ENCODE data around the gene DBNL. TPM values are rescaled to one million over a fixed set of nuclear protein-coding genes. Genes with fewer than 3 reads are reported as not detected.

The DBNL gene
- polyA plus RNA-seq, 2 of the 4 experiments (the other 2 are of a cell fraction) = 41.8 to 95.0 TPM

GRCh38 chr7:44063894-44064651, 19.6 kb downstream of the DBNL start:
- CTCF ChIA-PET = interaction anchor here (1.3 to 1.4 kb wide), 2 partner anchors 44 to 133 kb away, joined by 4 to 5 read pairs; no protein-coding TSS in a partner anchor
- DNase-seq (ENCODE audit: low read depth in 1 of 2, low spot score in 1 of 2) (no peak), FAIRE-seq (no peak), ATAC-seq (peak; percentile 6 to 10; a peak in 2 of 6 replicates)
- Histone ChIP-seq H3K9me3 (no peaks in the 10 kb centered on the region), H3K4me3 (no peak overlapping the region), H3K27ac (no peak overlapping the region), H3K4me2 (no peak overlapping the region), H3K4me1 (no peaks in the 10 kb centered on the region)
- TF ChIP-seq JUN (IDR thresholded peaks at IDR 0.05) (0 out of 5 replicates have a peak, but pooled peaks of 1 of the 2 experiments have one; percentile 19), CBX8 (IDR thresholded peaks at IDR 0.05) (no peak)
- POLR2A ChIA-PET = interaction anchor here (0.6 to 3.1 kb wide), 2 partner anchors 19 to 64 kb away, joined by 3 to 12 read pairs; partner anchors contain the start of gene DBNL
- 71% methylated on average over 12 of the region's 16 CpGs for WGBS (ENCODE audit: missing lambda C conversion rate)

GRCh38 chr7:44064791-44065430, 20.4 kb downstream of the DBNL start:
- ChIA-PET POLR2A (interaction anchor here (0.6 to 3.1 kb wide), 3 partner anchors 20 to 63 kb away, joined by 3 to 12 read pairs (median 5); partner anchors contain the start of gene DBNL), CTCF (interaction anchor here (1.3 kb wide), 1 partner anchor 45 kb away, joined by 4 read pairs; no protein-coding TSS in a partner anchor)
- Histone ChIP-seq H3K27ac (no peak overlapping the region), H3K4me3 (no peak overlapping the region), H3K4me1 (no peaks in the 10 kb centered on the region), H3K4me2 (no peak overlapping the region), H3K9me3 (no peaks in the 10 kb centered on the region)
- ATAC-seq (peak in 1 of 2 experiments; percentile 6; a peak in 2 of 6 replicates), DNase-seq (ENCODE audit: low read depth in 1 of 2, low spot score in 1 of 2) (no peak), FAIRE-seq (no peak)
- WGBS (ENCODE audit: missing lambda C conversion rate) = 61% methylated on average over 22 of the region's 33 CpGs
- TF ChIP-seq ELK1 (IDR thresholded peaks at IDR 0.05; ENCODE audit: low read depth, low read length) = no peak
- 0 out of 2 replicates have a peak, but pooled peaks have one; percentile 20 for TF ChIP-seq TP53 (CRISPR knock-in tag; IDR thresholded peaks at IDR 0.05)
- TF ChIP-seq KDM5A (IDR thresholded peaks at IDR 0.05) = no peak
- 0 out of 2 replicates have a peak, but pooled peaks have one; percentile 39 for TF ChIP-seq POLR2AphosphoS2 (conservative IDR thresholded peaks at IDR 0.05; ENCODE audit: low read length)
- TF ChIP-seq SMC3 (IDR thresholded peaks at IDR 0.05) = no peak
- TF ChIP-seq JUN (IDR thresholded peaks at IDR 0.05) = 0 out of 5 replicates have a peak, but pooled peaks of 1 of the 2 experiments have one; percentile 9
- TF ChIP-seq PBX3 (IDR thresholded peaks at IDR 0.05) = peak; percentile 12; the same call in 1 of the 2 replicates

GRCh38 chr7:44065431-44066110, 21.1 kb downstream of the DBNL start, which contains the start of gene PGAM2:
Gene PGAM2, minus strand, starts transcription at chr7:44065567. Its CDS starts 38 bp downstream, at chr7:44065529.
- Histone ChIP-seq H3K4me2 (no peak within 1 kb of the TSS), H3K4me1 (no peaks in the 10 kb centered on the region), H3K27ac (no peak within 1 kb of the TSS), H3K4me3 (no peak within 1 kb of the TSS), H3K9me3 (no peaks in the 10 kb centered on the region)
- FAIRE-seq (no peak), ATAC-seq (peak; percentile 36 to 60; a peak in 3 of 6 replicates), DNase-seq (ENCODE audit: low read depth in 1 of 2, low spot score in 1 of 2) (no peak)
- POLR2A ChIA-PET = interaction anchor here (1.4 kb wide), 1 partner anchor 21 kb away, joined by 5 read pairs; the partner anchor contains the start of gene DBNL
- TF ChIP-seq NFE2L2 (conservative IDR thresholded peaks at IDR 0.05; ENCODE audit: low read length) (no peak), FOSB (CRISPR knock-in tag; IDR thresholded peaks at IDR 0.05) (no peak), RARB (CRISPR knock-in tag; IDR thresholded peaks at IDR 0.05) (no peak), E2F6 (IDR thresholded peaks at IDR 0.05; ENCODE audit: borderline replicate concordance, low read depth) (no peak), REST (IDR thresholded peaks at IDR 0.05) (no peak), EHF (CRISPR knock-in tag; IDR thresholded peaks at IDR 0.05) (no peak), POLR2A (IDR thresholded peaks at IDR 0.05; ENCODE audit: low read length) (0 out of 2 replicates have a peak, but pooled peaks have one; percentile 7), HEYL (CRISPR knock-in tag; IDR thresholded peaks at IDR 0.05) (no peak), JUN (IDR thresholded peaks at IDR 0.05) (peak in 1 of 2 experiments; percentile 13; a peak in 1 of 5 replicates), EP300 (IDR thresholded peaks at IDR 0.05) (no peak), ESRRA (IDR thresholded peaks at IDR 0.05; ENCODE audit: borderline replicate concordance, low read length) (no peak), ZFP36 (IDR thresholded peaks at IDR 0.05; ENCODE audit: borderline replicate concordance, partially characterized antibody) (no peak), HES2 (IDR thresholded peaks at IDR 0.05) (no peak), MAFK (IDR thresholded peaks at IDR 0.05; ENCODE audit: partially characterized antibody) (no peak)
- CTCF ChIA-PET = no interaction called here
- 71% methylated on average over 13 of the region's 14 CpGs for WGBS (ENCODE audit: missing lambda C conversion rate)

Measured in A549 (cell line).